A673 (cell line): ENCODE measurements around the gene RUNX2. TPM values are rescaled to one million over a fixed set of nuclear protein-coding genes. Genes with fewer than 3 reads are reported as not detected.

ENCODE experiments used
- BruUV-seq: library from RNA; stranded (reverse); fragments of 400-500 nt; replicated peaks from 2 replicates; lab custom pipeline; 2021; lab: Mats Ljungman, UMichigan
- CTCF ChIA-PET: fragments of 300-600 bp; sonication (Branson Sonifier 250); formaldehyde crosslinking; loops from one replicate; lab custom pipeline; 2022; ENCODE audit warnings: antibody characterized with exemption; lab: Charles Lee
- POLR2A ChIA-PET: fragments of 300-600 bp; sonication (Branson Sonifier 250); formaldehyde crosslinking; loops from one replicate; lab custom pipeline; 2022; ENCODE audit warnings: antibody characterized with exemption; ENCODE audit not compliant: low non-redundant PET; lab: Charles Lee
- DNase-seq: peaks from one replicate; pipeline ENCODE4 v3.0.0-alpha.2; 2015; ENCODE audit warnings: low spot score
- H3K27ac ChIP-seq: fragments of 200-600 bp; sonication (generic); 2 replicates; pipeline ENCODE4 v1.5.1; 2016; ENCODE audit warnings: mixed run types, low read depth, mild to moderate bottlenecking, mixed read lengths, antibody characterized with exemption, low read length; ENCODE audit not compliant: poor library complexity, severe bottlenecking
- H3K27me3 ChIP-seq: fragments of 200-600 bp; sonication (generic); replicated peaks from 2 replicates; pipeline ENCODE4 v1.6.1; 2017; ENCODE audit warnings: mixed run types, low read depth, mild to moderate bottlenecking, mixed read lengths, antibody characterized with exemption, low read length; ENCODE audit not compliant: insufficient read depth, poor library complexity
- H3K36me3 ChIP-seq: fragments of 200-600 bp; sonication (generic); 2 replicates; pipeline ENCODE4 v1.6.1; 2016; ENCODE audit warnings: mixed run types, mild to moderate bottlenecking, mixed read lengths, antibody characterized with exemption, low read length; ENCODE audit not compliant: insufficient read depth, poor library complexity, severe bottlenecking
- H3K4me1 ChIP-seq: fragments of 200-600 bp; sonication (generic); 2 replicates; pipeline ENCODE4 v1.6.1; 2017; ENCODE audit warnings: mixed run types, mild to moderate bottlenecking, mixed read lengths, antibody characterized with exemption, low read length; ENCODE audit not compliant: insufficient read depth, poor library complexity, severe bottlenecking
- H3K4me3 ChIP-seq: fragments of 200-600 bp; sonication (generic); 2 replicates; pipeline ENCODE4 v1.5.1; 2016; ENCODE audit warnings: low read depth, mixed run types, mild to moderate bottlenecking, mixed read lengths, low read length; ENCODE audit not compliant: poor library complexity, severe bottlenecking
- H3K9me3 ChIP-seq: fragments of 200-600 bp; sonication (generic); 2 replicates; pipeline ENCODE4 v1.6.1; 2016; ENCODE audit warnings: mixed run types, low read depth, mild to moderate bottlenecking, mixed read lengths, antibody characterized with exemption, low read length; ENCODE audit not compliant: poor library complexity, severe bottlenecking
- CTCF ChIP-seq: fragments of 300-800, 200-600 bp; sonication (generic); conservative IDR thresholded peaks from 2 replicates; pipeline ENCODE4 v1.5.1; 2017; ENCODE audit warnings: low read depth, mild to moderate bottlenecking, antibody characterized with exemption, low read length, moderate library complexity, mixed read lengths
- EZH2 ChIP-seq: fragments of 200-600 bp; sonication (generic); IDR thresholded peaks from 2 replicates; pipeline ENCODE4 v1.6.1; 2017; ENCODE audit warnings: borderline replicate concordance, low read depth, mild to moderate bottlenecking, mixed read lengths, antibody characterized with exemption, low read length; ENCODE audit not compliant: poor library complexity, severe bottlenecking
- intact Hi-C: fragments of 100-400 bp; cut with micrococcal nuclease; formaldehyde crosslinking; loops from one replicate; pipeline ENCODE4 v1.10.0; 2022; ENCODE audit not compliant: unreplicated experiment
- total RNA-seq: library from RNA; stranded (reverse); gene quantifications from 2 replicates; pipeline ENCODE4 v1.2.3, GENCODE V29; 2021

RUNX2 gene
- total RNA-seq, 1 experiment from 2014 or later = 4.9 TPM

GRCh38 chr6:45619211-45619760, 291.2 kb downstream of the RUNX2 start:
- POLR2A ChIA-PET = no interaction called here
- no TSS peak for BruUV-seq
- Histone ChIP-seq H3K36me3 (no peaks in the 10 kb centered on the region), H3K4me1 (no peaks in the 10 kb centered on the region), H3K4me3 (no peak overlapping the region), H3K27ac (no peak overlapping the region), H3K27me3 (no peaks in the 10 kb centered on the region), H3K9me3 (no peaks in the 10 kb centered on the region)
- intact Hi-C loops = no loop called here
- DNase-seq = no peak
- TF ChIP-seq EZH2 = no peak
- no peak for TF ChIP-seq CTCF
- CTCF ChIA-PET = no interaction called here

- Histone ChIP-seq H3K27ac (no peak overlapping the region), H3K27me3 (no peaks in the 10 kb centered on the region), H3K4me3 (no peak overlapping the region), H3K9me3 (no peaks in the 10 kb centered on the region), H3K36me3 (no peaks in the 10 kb centered on the region), H3K4me1 (peaks cover under 1% of the 10 kb centered on the region)
- ChIA-PET POLR2A (no interaction called here), CTCF (no interaction called here)
- no peak for DNase-seq
- intact Hi-C loops = no loop called here
- no peak for TF ChIP-seq CTCF
- TF ChIP-seq EZH2 = no peak
- no TSS peak for BruUV-seq
These were observed 291.9 kb downstream of the RUNX2 start for GRCh38 chr6:45619994-45620471.

GRCh38 chr6:45624228-45624627, 296.1 kb downstream of the RUNX2 start:
- ChIA-PET CTCF (no interaction called here), POLR2A (interaction anchor here (0.6 kb wide), 1 partner anchor 37 kb away, joined by 3 read pairs; no protein-coding TSS in a partner anchor)
- intact Hi-C loops = no loop called here
- no TSS peak for BruUV-seq
- Histone ChIP-seq H3K27me3 (no peaks in the 10 kb centered on the region), H3K4me1 (peaks cover 12% of the 10 kb centered on the region), H3K4me3 (no peak overlapping the region), H3K9me3 (no peaks in the 10 kb centered on the region), H3K27ac (no peak overlapping the region), H3K36me3 (no peaks in the 10 kb centered on the region)
- no peak for DNase-seq
- TF ChIP-seq CTCF = no peak
- no peak for TF ChIP-seq EZH2
